Frontal cortex (tissue), 4 donors: ENCODE data around the gene IFI44. TPM values are rescaled to one million over a fixed set of nuclear protein-coding genes. Genes with fewer than 3 reads are reported as not detected.
A peak's percentile ranks its signal among the peaks of the same experiment; 100 is the strongest.

Experiments
- DNase-seq, 2 donors: peaks; one replicate each; pipeline ENCODE4 v3.0.0; 2012; ENCODE audit warnings: low spot score in 2 of 2
- FAIRE-seq: peaks from 2 replicates; lab custom pipeline; 2012; peaks lifted over from hg19 to GRCh38; lab: Jason Lieb, UNC
- total RNA-seq: library from RNA; depleted of rRNA; stranded (reverse); fragments of >200 nt; gene quantifications from one replicate; pipeline ENCODE4 v1.2.3, GENCODE V29; 2014
- donor health status: control.
- donor health status: control.
- donor health status: control.

IFI44 gene
- total RNA-seq, 1 donor from 2014 or later, result 34.2 TPM

- FAIRE-seq, result no peak
- DNase-seq, result no peak
Measured at GRCh38 chr1:78650114-78650660, 556 bp downstream of the IFI44 start.

GRCh38 chr1:78651241-78651640 lies 1.6 kb downstream of the IFI44 start:
- FAIRE-seq, result no peak
- DNase-seq, result no peak

GRCh38 chr1:78652019-78652560 lies 2.5 kb downstream of the IFI44 start:
- DNase-seq (no peak), FAIRE-seq (no peak)

GRCh38 chr1:78658901-78659300 lies 9.3 kb downstream of the IFI44 start:
- FAIRE-seq (no peak), DNase-seq (no peak)

GRCh38 chr1:78663923-78664322 lies 14.3 kb downstream of the IFI44 start:
- DNase-seq, result no peak
- no peak for FAIRE-seq

- DNase-seq, result no peak
Measured at GRCh38 chr1:78664763-78665162, 15.1 kb downstream of the IFI44 start.

GRCh38 chr1:78665809-78666208 lies 16.2 kb downstream of the IFI44 start:
- DNase-seq, result no peak
- FAIRE-seq, result no peak

More at GRCh38 chr1:78664763-78665162, 15.1 kb downstream of the IFI44 start:
- FAIRE-seq, result no peak

GRCh38 chr1:78667939-78668338 lies 18.3 kb downstream of the IFI44 start:
- no peak for DNase-seq
- FAIRE-seq, result no peak

GRCh38 chr1:78668427-78668826 lies 18.8 kb downstream of the IFI44 start:
- DNase-seq (no peak), FAIRE-seq (no peak)

- no peak for FAIRE-seq
- no peak for DNase-seq
Measured at GRCh38 chr1:78672428-78672827, 22.8 kb downstream of the IFI44 start.

GRCh38 chr1:78673120-78673519 lies 23.5 kb downstream of the IFI44 start:
- no peak for DNase-seq
- FAIRE-seq, result no peak

- FAIRE-seq (peak; percentile 97), DNase-seq (peak; percentile 6 to 28)
Measured at GRCh38 chr1:78676347-78676982, 26.8 kb downstream of the IFI44 start.

- no peak for FAIRE-seq
- no peak for DNase-seq
Measured at GRCh38 chr1:78676993-78677392, 27.4 kb downstream of the IFI44 start.

GRCh38 chr1:78677788-78678187 lies 28.2 kb downstream of the IFI44 start:
- no peak for FAIRE-seq

GRCh38 chr1:78678324-78678723 lies 28.7 kb downstream of the IFI44 start:
- no peak for DNase-seq
- no peak for FAIRE-seq

More at GRCh38 chr1:78677788-78678187, 28.2 kb downstream of the IFI44 start:
- DNase-seq, result no peak

- no peak for FAIRE-seq
- DNase-seq, result no peak
Measured at GRCh38 chr1:78681265-78681664, 31.6 kb downstream of the IFI44 start.

GRCh38 chr1:78682496-78682895 lies 32.9 kb downstream of the IFI44 start:
- DNase-seq (no peak), FAIRE-seq (no peak)

- DNase-seq (no peak), FAIRE-seq (no peak)
Measured at GRCh38 chr1:78683079-78683478, 33.4 kb downstream of the IFI44 start.

GRCh38 chr1:78687315-78687714 lies 37.7 kb downstream of the IFI44 start:
- no peak for DNase-seq
- no peak for FAIRE-seq

- FAIRE-seq, result no peak
- DNase-seq, result no peak
Measured at GRCh38 chr1:78687914-78688313, 38.3 kb downstream of the IFI44 start.

- FAIRE-seq (no peak), DNase-seq (peak in 1 of 2 donors; percentile 6)
Measured at GRCh38 chr1:78688697-78689096, 39.1 kb downstream of the IFI44 start.

- DNase-seq (no peak), FAIRE-seq (no peak)
Measured at GRCh38 chr1:78690516-78690915, 40.9 kb downstream of the IFI44 start.
